ENCODE data around the gene IGF1R. TPM values are rescaled to one million over a fixed set of nuclear protein-coding genes. Genes with fewer than 3 reads are reported as not detected.

IGF1R gene
- total RNA-seq, 1 experiment from 2014 or later: 3.8 TPM

DNA sequence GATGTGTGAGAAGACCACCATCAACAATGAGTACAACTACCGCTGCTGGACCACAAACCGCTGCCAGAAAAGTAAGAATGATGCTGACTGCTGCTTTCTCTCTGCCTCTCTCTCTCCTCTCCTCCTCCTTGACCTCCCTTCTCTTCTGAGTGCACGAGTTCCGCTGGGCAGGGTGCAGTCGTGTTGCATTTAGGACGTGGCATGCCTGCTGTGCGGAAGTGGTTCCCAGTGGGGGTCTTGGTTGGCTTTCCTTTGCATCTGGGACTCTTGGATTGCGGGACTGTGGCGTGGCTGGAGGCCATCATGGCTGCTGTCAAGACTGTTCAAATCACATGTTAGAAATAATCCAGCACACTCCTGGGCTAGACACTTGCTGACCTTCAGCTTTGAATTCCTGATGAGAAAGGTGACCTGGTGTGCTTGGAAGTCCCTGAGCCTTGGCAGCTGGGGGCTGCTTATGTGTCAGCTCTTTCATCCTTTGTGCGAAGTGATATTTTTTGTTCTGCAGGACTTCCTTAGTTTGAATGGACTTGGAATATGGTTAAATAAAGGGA is 59.8 kb downstream of the IGF1R start:
- no peak for ATAC-seq
- CTCF ChIA-PET: no interaction called here
- no peaks in the 10 kb centered on the region for H3K27me3 ChIP-seq (ENCODE audit: low read length)
- no peaks in the 10 kb centered on the region for H3F3A ChIP-seq (ENCODE audit: low read length, unreplicated experiment)
- H3K79me2 ChIP-seq (ENCODE audit: low read length): 0 out of 2 replicates have a peak, but pooled peaks cover 3% of the 10 kb centered on the region
- intact Hi-C loops (cut with micrococcal nuclease): no loop called here
- H3K4me2 ChIP-seq (ENCODE audit: low read length): no peak overlapping the region
- H3K9ac ChIP-seq (ENCODE audit: low read length): no peak overlapping the region
- no peaks in the 10 kb centered on the region for H4K20me1 ChIP-seq (ENCODE audit: low read length)
- H2AFZ ChIP-seq (ENCODE audit: low read length): no peak overlapping the region
- no peaks in the 10 kb centered on the region for H3K9me2 ChIP-seq (replicated peaks; ENCODE audit: low read length)
- BruUV-seq (replicated peaks): TSS peak; percentile 10
- TF ChIP-seq, protein P1, sequence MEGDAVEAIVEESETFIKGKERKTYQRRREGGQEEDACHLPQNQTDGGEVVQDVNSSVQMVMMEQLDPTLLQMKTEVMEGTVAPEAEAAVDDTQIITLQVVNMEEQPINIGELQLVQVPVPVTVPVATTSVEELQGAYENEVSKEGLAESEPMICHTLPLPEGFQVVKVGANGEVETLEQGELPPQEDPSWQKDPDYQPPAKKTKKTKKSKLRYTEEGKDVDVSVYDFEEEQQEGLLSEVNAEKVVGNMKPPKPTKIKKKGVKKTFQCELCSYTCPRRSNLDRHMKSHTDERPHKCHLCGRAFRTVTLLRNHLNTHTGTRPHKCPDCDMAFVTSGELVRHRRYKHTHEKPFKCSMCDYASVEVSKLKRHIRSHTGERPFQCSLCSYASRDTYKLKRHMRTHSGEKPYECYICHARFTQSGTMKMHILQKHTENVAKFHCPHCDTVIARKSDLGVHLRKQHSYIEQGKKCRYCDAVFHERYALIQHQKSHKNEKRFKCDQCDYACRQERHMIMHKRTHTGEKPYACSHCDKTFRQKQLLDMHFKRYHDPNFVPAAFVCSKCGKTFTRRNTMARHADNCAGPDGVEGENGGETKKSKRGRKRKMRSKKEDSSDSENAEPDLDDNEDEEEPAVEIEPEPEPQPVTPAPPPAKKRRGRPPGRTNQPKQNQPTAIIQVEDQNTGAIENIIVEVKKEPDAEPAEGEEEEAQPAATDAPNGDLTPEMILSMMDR (conservative IDR thresholded peaks at IDR 0.05; ENCODE audit: low read depth, low read length): no peak
- no peak for TF ChIP-seq EZH2 (IDR thresholded peaks at IDR 0.05; ENCODE audit: low read length, unreplicated experiment)
- no peaks in the 10 kb centered on the region for H3K9me3 ChIP-seq (ENCODE audit: low read length)
- DNase-seq: no peak
- no peaks in the 10 kb centered on the region for H3K36me3 ChIP-seq (ENCODE audit: low read depth, low read length)
- no peak overlapping the region for H3K27ac ChIP-seq (ENCODE audit: low read length)
- POLR2A ChIA-PET (ENCODE audit: unreplicated experiment): no interaction called here
- H3K4me1 ChIP-seq (ENCODE audit: insufficient read depth, low read length): peaks cover under 1% of the 10 kb centered on the region; the same call in 1 of the 2 replicates
- H3K4me3 ChIP-seq (ENCODE audit: low read length): no peak overlapping the region

DNA sequence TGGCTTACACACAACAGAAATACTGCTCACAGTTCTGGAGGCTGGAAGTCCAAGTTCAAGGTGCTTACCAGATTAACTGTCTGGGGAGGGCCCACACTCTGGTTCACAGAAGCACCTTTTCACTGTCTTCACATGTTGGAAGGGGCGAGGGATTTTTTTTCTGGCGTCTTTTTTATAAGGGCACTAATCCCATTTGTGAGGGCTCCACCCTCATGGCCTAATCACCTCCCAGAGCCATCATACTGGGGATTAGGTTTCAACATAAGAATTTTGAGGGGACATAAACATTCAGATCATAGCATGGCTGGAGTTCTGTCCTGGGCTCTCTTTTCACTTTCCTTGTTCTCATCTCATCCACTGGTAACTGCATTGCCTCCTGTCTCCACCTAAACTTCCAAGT is 63.5 kb downstream of the IGF1R start:
- no peak overlapping the region for H3K4me2 ChIP-seq (ENCODE audit: low read length)
- H3K36me3 ChIP-seq (ENCODE audit: low read depth, low read length): no peaks in the 10 kb centered on the region
- no peaks in the 10 kb centered on the region for H4K20me1 ChIP-seq (ENCODE audit: low read length)
- H3K9me2 ChIP-seq (replicated peaks; ENCODE audit: low read length): no peaks in the 10 kb centered on the region
- ChIA-PET POLR2A (ENCODE audit: unreplicated experiment) (no interaction called here), CTCF (no interaction called here)
- DNase-seq (no peak), ATAC-seq (no peak)
- no peak overlapping the region for H3K4me3 ChIP-seq (ENCODE audit: low read length)
- H3K27ac ChIP-seq (ENCODE audit: low read length): no peak overlapping the region
- no TSS peak for BruUV-seq (replicated peaks)
- H2AFZ ChIP-seq (ENCODE audit: low read length): no peak overlapping the region
- no peaks in the 10 kb centered on the region for H3K27me3 ChIP-seq (ENCODE audit: low read length)
- H3K4me1 ChIP-seq (ENCODE audit: insufficient read depth, low read length): peaks cover 12% of the 10 kb centered on the region
- intact Hi-C loops (cut with micrococcal nuclease): no loop called here
- H3F3A ChIP-seq (ENCODE audit: low read length, unreplicated experiment): no peaks in the 10 kb centered on the region
- H3K9ac ChIP-seq (ENCODE audit: low read length): no peak overlapping the region
- no peaks in the 10 kb centered on the region for H3K9me3 ChIP-seq (ENCODE audit: low read length)
- peaks cover 28% of the 10 kb centered on the region for H3K79me2 ChIP-seq (ENCODE audit: low read length)
- no peak for TF ChIP-seq EZH2phosphoT487 (IDR thresholded peaks at IDR 0.05; ENCODE audit: borderline replicate concordance, low read length)
- no peak for TF ChIP-seq EZH2 (IDR thresholded peaks at IDR 0.05; ENCODE audit: low read length, unreplicated experiment)
- TF ChIP-seq, protein P1 (conservative IDR thresholded peaks at IDR 0.05; ENCODE audit: low read depth, low read length): no peak

DNA sequence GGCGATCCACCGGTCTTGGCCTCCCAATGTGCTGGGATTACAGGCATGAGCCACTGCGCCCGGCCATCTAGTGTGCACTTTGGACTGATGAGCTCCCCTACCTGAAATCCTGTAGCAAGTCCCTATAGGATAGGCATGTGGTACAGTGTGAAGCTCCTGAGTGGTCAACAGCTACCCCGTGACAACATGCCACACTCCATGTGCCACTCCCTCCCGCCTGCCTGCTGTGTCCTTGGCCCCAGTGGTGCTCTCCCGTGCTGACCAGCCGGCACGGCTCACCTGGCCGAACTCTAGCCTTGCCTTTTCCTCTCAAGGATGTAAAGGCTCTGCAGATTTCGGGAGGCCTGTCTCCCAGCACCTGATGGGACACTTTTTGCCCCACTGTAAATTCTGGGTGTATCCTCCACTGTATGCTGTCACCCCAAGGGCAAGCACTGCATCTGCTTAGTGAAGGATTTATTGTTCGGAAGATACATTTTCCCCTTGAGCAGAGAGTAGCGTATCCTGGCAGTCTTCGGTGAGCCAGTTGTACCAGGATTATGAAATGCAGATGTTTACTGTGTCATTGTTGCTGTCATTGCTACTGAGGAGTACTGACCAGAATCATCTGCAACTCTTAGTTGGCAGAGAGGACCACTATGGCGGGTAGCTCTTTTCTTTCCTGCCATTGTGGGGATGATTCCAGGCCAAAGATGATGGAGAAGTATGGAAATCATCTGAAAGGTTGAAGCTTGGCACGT is 64.7 kb downstream of the IGF1R start:
- 0 out of 2 replicates have a peak overlapping the region, but pooled peaks have one; percentile 46 for H3K4me2 ChIP-seq (ENCODE audit: low read length)
- intact Hi-C loops (cut with micrococcal nuclease): no loop called here
- no peak overlapping the region for H3K9ac ChIP-seq (ENCODE audit: low read length)
- H3F3A ChIP-seq (ENCODE audit: low read length, unreplicated experiment): no peaks in the 10 kb centered on the region
- no peak overlapping the region for H2AFZ ChIP-seq (ENCODE audit: low read length)
- no peaks in the 10 kb centered on the region for H3K9me3 ChIP-seq (ENCODE audit: low read length)
- no TSS peak for BruUV-seq (replicated peaks)
- H3K9me2 ChIP-seq (replicated peaks; ENCODE audit: low read length): no peaks in the 10 kb centered on the region
- H4K20me1 ChIP-seq (ENCODE audit: low read length): no peaks in the 10 kb centered on the region
- ATAC-seq: peak; percentile 15; the same call in 1 of the 2 replicates
- no peaks in the 10 kb centered on the region for H3K36me3 ChIP-seq (ENCODE audit: low read depth, low read length)
- ChIA-PET CTCF (no interaction called here), POLR2A (ENCODE audit: unreplicated experiment) (no interaction called here)
- no peak for TF ChIP-seq EZH2phosphoT487 (IDR thresholded peaks at IDR 0.05; ENCODE audit: borderline replicate concordance, low read length)
- no peak for TF ChIP-seq EZH2 (IDR thresholded peaks at IDR 0.05; ENCODE audit: low read length, unreplicated experiment)
- TF ChIP-seq, protein P1 (conservative IDR thresholded peaks at IDR 0.05; ENCODE audit: low read depth, low read length): no peak
- H3K27ac ChIP-seq (ENCODE audit: low read length): peak overlapping the region; percentile 49
- H3K27me3 ChIP-seq (ENCODE audit: low read length): no peaks in the 10 kb centered on the region
- peaks cover 28% of the 10 kb centered on the region for H3K79me2 ChIP-seq (ENCODE audit: low read length)
- peaks cover 12% of the 10 kb centered on the region for H3K4me1 ChIP-seq (ENCODE audit: insufficient read depth, low read length)
- no peak overlapping the region for H3K4me3 ChIP-seq (ENCODE audit: low read length)
- DNase-seq: no peak
